Hepatocyte (in vitro differentiated cells): ENCODE data around the gene BTK. TPM values are rescaled to one million over a fixed set of nuclear protein-coding genes. Genes with fewer than 3 reads are reported as not detected.
A peak's percentile ranks its signal among the peaks of the same experiment; 100 is the strongest.

Source experiments
- DNase-seq: peaks from one replicate; pipeline ENCODE4 v3.0.0-alpha.2; 2016; ENCODE audit warnings: low spot score
- H2AFZ ChIP-seq: fragments of 200-600 bp; sonication (generic); 2 replicates; pipeline ENCODE4 v1.6.0; 2016; ENCODE audit warnings: antibody characterized with exemption, mild to moderate bottlenecking
- H3K27ac ChIP-seq: fragments of 200-600 bp; sonication (generic); 2 replicates; pipeline ENCODE4 v1.5.1; 2016; ENCODE audit warnings: mild to moderate bottlenecking
- H3K27me3 ChIP-seq: fragments of 200-600 bp; sonication (generic); 2 replicates; pipeline ENCODE4 v1.6.1; 2016
- H3K36me3 ChIP-seq: fragments of 200-600 bp; sonication (generic); replicated peaks from 2 replicates; pipeline ENCODE4 v1.5.1; 2016; ENCODE audit warnings: low read depth; ENCODE audit not compliant: insufficient read depth
- H3K4me1 ChIP-seq: fragments of 200-600 bp; sonication (generic); 2 replicates; pipeline ENCODE4 v1.5.1; 2016; ENCODE audit warnings: mild to moderate bottlenecking, moderate library complexity; ENCODE audit not compliant: insufficient read depth
- H3K4me2 ChIP-seq: fragments of 200-600 bp; sonication (generic); 2 replicates; pipeline ENCODE4 v1.6.0; 2016
- H3K4me3 ChIP-seq: fragments of 200-600 bp; sonication (generic); 2 replicates; pipeline ENCODE4 v1.5.1; 2016; ENCODE audit warnings: mild to moderate bottlenecking
- H3K79me2 ChIP-seq: fragments of 200-600 bp; sonication (generic); 2 replicates; pipeline ENCODE4 v1.6.0; 2017; ENCODE audit warnings: mild to moderate bottlenecking
- H3K9me2 ChIP-seq: fragments of 200-600 bp; sonication (generic); replicated peaks from 2 replicates; pipeline ENCODE4 v1.6.0; 2017; ENCODE audit warnings: mild to moderate bottlenecking; ENCODE audit not compliant: insufficient read depth
- H3K9me3 ChIP-seq: fragments of 200-600 bp; sonication (generic); 2 replicates; pipeline ENCODE4 v1.5.1; 2016; ENCODE audit warnings: low read depth, mild to moderate bottlenecking
- H4K20me1 ChIP-seq: fragments of 200-600 bp; sonication (generic); 2 replicates; pipeline ENCODE4 v1.6.0; 2016; ENCODE audit warnings: mild to moderate bottlenecking; ENCODE audit not compliant: insufficient read depth, poor library complexity, severe bottlenecking
- CTCF ChIP-seq: fragments of 200-600 bp; sonication (generic); IDR thresholded peaks from 2 replicates; pipeline ENCODE4 v1.5.1; 2016; ENCODE audit warnings: antibody characterized with exemption, mild to moderate bottlenecking; ENCODE audit not compliant: poor library complexity
- EZH2 ChIP-seq: fragments of 200-600 bp; sonication (generic); IDR thresholded peaks from 2 replicates; pipeline ENCODE4 v1.6.1; 2016; ENCODE audit warnings: antibody characterized with exemption, mild to moderate bottlenecking, borderline replicate concordance
- EZH2phosphoT487 ChIP-seq: fragments of 200-600 bp; sonication (generic); IDR thresholded peaks from one replicate; pipeline ENCODE4 v1.6.1; 2018; ENCODE audit warnings: antibody characterized with exemption, mild to moderate bottlenecking, low read depth, moderate library complexity; ENCODE audit not compliant: unreplicated experiment, severe bottlenecking
- WGBS: methylation state at CpG from one replicate; pipeline ENCODE4 v1.1.6; 2016; ENCODE audit warnings: low lambda C conversion rate; ENCODE audit errors: missing lambda C conversion rate; 5-methylcytosine and 5-hydroxymethylcytosine counted together
- polyA plus RNA-seq: library from polyadenylated mRNA; unstranded; fragments of >200 nt; fragmentation: Nextera tagmentation; extraction: Ambion mirVana; gene quantifications from 2 replicates; pipeline ENCODE4 v1.2.1, GENCODE V29; 2016
- total RNA-seq: library from RNA; depleted of rRNA; stranded (reverse); fragments of >200 nt; gene quantifications from 2 replicates; pipeline ENCODE4 v1.2.3, GENCODE V29; 2014

BTK gene
- total and polyA plus RNA-seq, 2 experiments from 2014 or later: 0.70 to 1.4 TPM

- Histone ChIP-seq H3K36me3 (no peaks in the 10 kb centered on the region), H3K27me3 (no peaks in the 10 kb centered on the region), H3K4me3 (no peak overlapping the region), H3K27ac (no peak overlapping the region), H4K20me1 (no peaks in the 10 kb centered on the region), H2AFZ (no peak overlapping the region), H3K9me3 (no peaks in the 10 kb centered on the region), H3K79me2 (no peaks in the 10 kb centered on the region), H3K4me2 (no peak overlapping the region), H3K9me2 (no peaks in the 10 kb centered on the region), H3K4me1 (no peaks in the 10 kb centered on the region)
- TF ChIP-seq EZH2phosphoT487 (no peak), EZH2 (no peak), CTCF (no peak)
- WGBS: 72% methylated on average over 2 of the region's 2 CpGs
- no peak for DNase-seq
Measured at GRCh38 chrX:101427954-101428353, 42.0 kb upstream of the BTK start.

GRCh38 chrX:101419489-101419888 is 33.5 kb upstream of the BTK start:
- H3K4me1 ChIP-seq: peaks cover 11% of the 10 kb centered on the region
- no peaks in the 10 kb centered on the region for H3K9me2 ChIP-seq
- no peak for DNase-seq
- no peak overlapping the region for H3K4me3 ChIP-seq
- TF ChIP-seq CTCF: no peak
- TF ChIP-seq EZH2: no peak
- H3K9me3 ChIP-seq: no peaks in the 10 kb centered on the region
- H3K27me3 ChIP-seq: no peaks in the 10 kb centered on the region
- H3K36me3 ChIP-seq: no peaks in the 10 kb centered on the region
- H3K79me2 ChIP-seq: no peaks in the 10 kb centered on the region
- H3K27ac ChIP-seq: peak overlapping the region; percentile 97
- 40% methylated on average over 2 of the region's 2 CpGs for WGBS
- no peak overlapping the region for H2AFZ ChIP-seq
- no peaks in the 10 kb centered on the region for H4K20me1 ChIP-seq
- H3K4me2 ChIP-seq: peak overlapping the region; percentile 78

- H3K79me2 ChIP-seq: peaks cover under 1% of the 10 kb centered on the region
- H3K36me3 ChIP-seq: no peaks in the 10 kb centered on the region
- peaks cover 11% of the 10 kb centered on the region for H3K4me1 ChIP-seq
- no peaks in the 10 kb centered on the region for H3K27me3 ChIP-seq
- 45% methylated on average over 45 of the region's 56 CpGs for WGBS
- peak overlapping the region; percentile 97 for H3K27ac ChIP-seq
- H4K20me1 ChIP-seq: no peaks in the 10 kb centered on the region
- peak overlapping the region; percentile 30 for H3K4me3 ChIP-seq
- H3K4me2 ChIP-seq: peak overlapping the region; percentile 78
- H3K9me3 ChIP-seq: no peaks in the 10 kb centered on the region
- H3K9me2 ChIP-seq: no peaks in the 10 kb centered on the region
- peak; percentile 54 for DNase-seq
- peak overlapping the region; percentile 82 for H2AFZ ChIP-seq
- TF ChIP-seq EZH2phosphoT487: no peak
- no peak for TF ChIP-seq EZH2
- TF ChIP-seq CTCF: no peak
Measured at GRCh38 chrX:101417981-101418841, 32.2 kb upstream of the BTK start.
